Measurements from ENCODE around the gene ARMC3.
"Not testable (repeated sequence)": the region's sequence is repeated elsewhere in the genome, so short reads cannot be mapped to it uniquely, and the experiment has no call there.

Gene ARMC3

DNA sequence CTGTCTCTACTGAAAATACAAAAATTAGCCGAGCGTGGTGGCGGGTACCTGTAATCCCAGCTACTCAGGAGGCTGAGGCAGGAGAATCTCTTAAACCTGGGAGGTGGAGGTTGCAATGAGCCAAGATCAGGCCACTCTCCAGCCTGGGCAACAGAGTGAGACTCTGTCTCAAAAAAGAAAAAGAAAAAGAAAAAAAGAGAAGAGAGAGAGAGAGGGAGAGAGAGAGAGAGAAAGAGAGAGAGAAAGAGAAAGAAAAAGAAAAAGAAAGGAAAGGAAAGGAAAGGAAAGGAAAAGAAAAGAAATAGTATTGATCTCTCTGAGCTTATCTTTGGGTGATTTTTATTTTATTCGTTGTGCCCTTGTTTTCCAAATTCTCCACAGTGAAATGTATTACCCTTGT lies 1.2 kb downstream of the ARMC3 start:
- not testable (repeated sequence) for H3K4me1 ChIP-seq (ENCODE audit: control insufficient read depth, insufficient read depth, low read length); H3K9ac ChIP-seq (ENCODE audit: low read depth, low read length); H3K36me3 ChIP-seq (ENCODE audit: control insufficient read depth, insufficient read depth, low read length); H3K9me3 ChIP-seq (ENCODE audit: control insufficient read depth, insufficient read depth, low read length); H3K27ac ChIP-seq (ENCODE audit: low read depth, low read length); H3K4me3 ChIP-seq (ENCODE audit: low read depth, low read length)
- peaks cover 29% of the 10 kb centered on the region for H3K27me3 ChIP-seq (ENCODE audit: control insufficient read depth, insufficient read depth, low read length)

DNA sequence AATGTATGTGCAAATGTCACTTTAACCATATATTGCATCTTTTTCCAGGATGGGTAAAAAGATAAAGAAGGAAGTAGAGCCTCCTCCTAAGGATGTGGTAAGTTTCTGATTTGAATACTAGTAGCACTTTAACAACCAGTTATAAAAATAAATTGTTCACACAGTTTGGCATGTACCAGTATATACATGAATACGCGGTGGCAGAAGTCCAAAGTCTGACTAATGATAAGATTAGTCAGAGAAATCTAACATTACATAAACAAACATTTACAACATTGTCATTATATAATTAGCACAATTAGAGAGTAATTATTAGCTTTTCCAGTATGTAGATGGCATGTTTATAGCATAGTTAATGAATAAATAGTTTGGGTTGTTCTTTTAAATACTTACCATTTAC lies 4.1 kb downstream of the ARMC3 start:
- Histone ChIP-seq H3K36me3 (ENCODE audit: control insufficient read depth, insufficient read depth, low read length) (no peaks in the 10 kb centered on the region), H3K9ac (ENCODE audit: low read depth, low read length) (no peak overlapping the region), H3K4me1 (ENCODE audit: control insufficient read depth, insufficient read depth, low read length) (peaks cover 9% of the 10 kb centered on the region), H3K9me3 (ENCODE audit: control insufficient read depth, insufficient read depth, low read length) (no peaks in the 10 kb centered on the region), H3K4me3 (ENCODE audit: low read depth, low read length) (no peak overlapping the region), H3K27ac (ENCODE audit: low read depth, low read length) (no peak overlapping the region), H3K27me3 (ENCODE audit: control insufficient read depth, insufficient read depth, low read length) (peaks cover 24% of the 10 kb centered on the region)

- Histone ChIP-seq H3K27me3 (ENCODE audit: control insufficient read depth, insufficient read depth, low read length) (peaks cover 16% of the 10 kb centered on the region), H3K36me3 (ENCODE audit: control insufficient read depth, insufficient read depth, low read length) (no peaks in the 10 kb centered on the region), H3K4me1 (ENCODE audit: control insufficient read depth, insufficient read depth, low read length) (peaks cover 6% of the 10 kb centered on the region), H3K4me3 (ENCODE audit: low read depth, low read length) (no peak overlapping the region), H3K27ac (ENCODE audit: low read depth, low read length) (no peak overlapping the region), H3K9me3 (ENCODE audit: control insufficient read depth, insufficient read depth, low read length) (no peaks in the 10 kb centered on the region), H3K9ac (ENCODE audit: low read depth, low read length) (no peak overlapping the region)
Observed at GRCh38 chr10:22932626-22933370, 4.9 kb downstream of the ARMC3 start.

DNA sequence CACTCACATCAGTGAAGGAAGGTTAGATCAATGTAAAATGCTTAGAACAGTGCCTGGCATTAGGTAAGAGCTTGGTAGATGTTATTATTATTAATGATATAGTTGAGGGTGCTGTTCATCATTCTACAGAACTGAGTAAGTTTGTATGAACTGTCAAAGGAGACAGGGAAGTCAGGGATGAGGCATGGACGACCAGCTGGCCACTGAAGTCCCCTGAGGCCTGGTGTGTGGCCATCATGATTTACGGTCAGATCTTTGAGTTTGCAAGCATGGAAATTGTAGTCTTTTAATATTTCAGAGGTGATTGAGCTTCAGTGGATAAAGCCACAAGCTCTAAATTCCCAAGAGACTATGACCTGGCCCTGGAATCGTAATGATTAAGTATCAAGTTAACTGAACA lies 6.9 kb downstream of the ARMC3 start:
- Histone ChIP-seq H3K27ac (ENCODE audit: low read depth, low read length) (no peak overlapping the region), H3K36me3 (ENCODE audit: control insufficient read depth, insufficient read depth, low read length) (no peaks in the 10 kb centered on the region), H3K9ac (ENCODE audit: low read depth, low read length) (no peak overlapping the region), H3K9me3 (ENCODE audit: control insufficient read depth, insufficient read depth, low read length) (no peaks in the 10 kb centered on the region), H3K27me3 (ENCODE audit: control insufficient read depth, insufficient read depth, low read length) (peaks cover 3% of the 10 kb centered on the region; the same call in 1 of the 2 replicates), H3K4me3 (ENCODE audit: low read depth, low read length) (no peak overlapping the region), H3K4me1 (ENCODE audit: control insufficient read depth, insufficient read depth, low read length) (peaks cover 6% of the 10 kb centered on the region)

GRCh38 chr10:22942437-22942836 lies 14.6 kb downstream of the ARMC3 start:
- Histone ChIP-seq H3K27ac (ENCODE audit: low read depth, low read length) (no peak overlapping the region), H3K4me3 (ENCODE audit: low read depth, low read length) (no peak overlapping the region), H3K36me3 (ENCODE audit: control insufficient read depth, insufficient read depth, low read length) (no peaks in the 10 kb centered on the region), H3K4me1 (ENCODE audit: control insufficient read depth, insufficient read depth, low read length) (no peaks in the 10 kb centered on the region), H3K9ac (ENCODE audit: low read depth, low read length) (no peak overlapping the region), H3K9me3 (ENCODE audit: control insufficient read depth, insufficient read depth, low read length) (no peaks in the 10 kb centered on the region), H3K27me3 (ENCODE audit: control insufficient read depth, insufficient read depth, low read length) (no peaks in the 10 kb centered on the region)

DNA sequence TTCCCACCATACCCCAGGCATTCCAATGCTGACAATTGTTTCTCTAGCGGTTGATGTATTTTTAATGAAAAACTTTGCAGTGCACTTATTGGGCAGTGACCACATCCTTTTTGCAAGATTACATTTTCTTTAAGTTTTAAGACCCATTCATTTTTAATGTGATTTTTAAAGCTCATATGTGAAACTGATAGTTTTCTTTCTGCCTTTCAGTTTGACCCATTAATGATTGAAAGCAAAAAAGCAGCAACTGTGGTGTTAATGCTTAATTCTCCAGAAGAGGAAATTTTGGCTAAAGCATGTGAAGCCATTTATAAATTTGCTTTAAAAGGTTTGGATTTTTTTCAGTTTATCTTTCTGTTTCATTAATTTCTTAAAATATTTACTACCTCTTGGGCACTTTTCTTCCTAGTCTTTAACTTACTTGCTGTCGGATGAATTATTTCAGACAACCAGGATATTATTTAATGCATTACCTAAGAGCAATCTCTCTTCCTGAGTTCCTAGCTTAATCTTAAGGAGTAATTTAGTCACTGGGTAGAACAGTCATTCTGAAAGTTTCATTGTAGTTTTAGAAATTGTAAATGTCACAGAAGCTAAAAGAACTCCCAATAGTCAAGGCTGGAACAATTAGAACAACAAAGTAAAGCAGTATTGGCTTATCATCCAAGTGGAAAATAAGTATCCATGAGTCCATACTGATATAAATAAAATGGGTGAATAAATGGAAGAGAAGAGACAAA lies 18.3 kb downstream of the ARMC3 start:
- H3K9me3 ChIP-seq (ENCODE audit: control insufficient read depth, insufficient read depth, low read length) = peaks cover 6% of the 10 kb centered on the region; the same call in 1 of the 2 replicates

GRCh38 chr10:22954970-22955369 lies 27.1 kb downstream of the ARMC3 start:
- Histone ChIP-seq H3K9me3 (ENCODE audit: control insufficient read depth, insufficient read depth, low read length) (no peaks in the 10 kb centered on the region), H3K4me3 (ENCODE audit: low read depth, low read length) (no peak overlapping the region), H3K27ac (ENCODE audit: low read depth, low read length) (no peak overlapping the region), H3K36me3 (ENCODE audit: control insufficient read depth, insufficient read depth, low read length) (no peaks in the 10 kb centered on the region), H3K4me1 (ENCODE audit: control insufficient read depth, insufficient read depth, low read length) (no peaks in the 10 kb centered on the region), H3K27me3 (ENCODE audit: control insufficient read depth, insufficient read depth, low read length) (no peaks in the 10 kb centered on the region), H3K9ac (ENCODE audit: low read depth, low read length) (no peak overlapping the region)

More for the DNA sequence above, 18.3 kb downstream of the ARMC3 start:
- Histone ChIP-seq H3K27me3 (ENCODE audit: control insufficient read depth, insufficient read depth, low read length) (no peaks in the 10 kb centered on the region), H3K27ac (ENCODE audit: low read depth, low read length) (no peak overlapping the region), H3K4me1 (ENCODE audit: control insufficient read depth, insufficient read depth, low read length) (no peaks in the 10 kb centered on the region), H3K4me3 (ENCODE audit: low read depth, low read length) (no peak overlapping the region), H3K36me3 (ENCODE audit: control insufficient read depth, insufficient read depth, low read length) (no peaks in the 10 kb centered on the region), H3K9ac (ENCODE audit: low read depth, low read length) (no peak overlapping the region)

DNA sequence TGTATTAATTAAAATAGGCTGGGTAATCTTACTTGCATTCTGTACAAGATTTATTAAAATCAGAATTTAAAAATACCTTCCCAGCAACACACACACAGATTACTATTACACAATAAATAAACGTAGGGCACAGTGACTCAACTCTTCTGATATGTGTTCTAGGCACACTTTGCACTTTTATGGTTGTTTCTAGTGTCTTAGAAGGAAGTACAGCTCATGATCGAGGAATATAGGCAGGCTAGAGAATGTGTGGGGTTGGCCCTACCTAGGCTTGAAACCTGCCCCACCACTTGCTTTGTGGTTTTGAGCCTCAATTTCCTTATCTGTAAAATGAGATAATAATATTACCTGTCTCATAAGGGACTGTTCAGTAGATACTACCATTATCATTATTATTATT lies 30.5 kb downstream of the ARMC3 start:
- Histone ChIP-seq H3K9me3 (ENCODE audit: control insufficient read depth, insufficient read depth, low read length) (no peaks in the 10 kb centered on the region), H3K4me3 (ENCODE audit: low read depth, low read length) (no peak overlapping the region), H3K9ac (ENCODE audit: low read depth, low read length) (no peak overlapping the region), H3K36me3 (ENCODE audit: control insufficient read depth, insufficient read depth, low read length) (no peaks in the 10 kb centered on the region), H3K27me3 (ENCODE audit: control insufficient read depth, insufficient read depth, low read length) (no peaks in the 10 kb centered on the region), H3K4me1 (ENCODE audit: control insufficient read depth, insufficient read depth, low read length) (no peaks in the 10 kb centered on the region), H3K27ac (ENCODE audit: low read depth, low read length) (no peak overlapping the region)

DNA sequence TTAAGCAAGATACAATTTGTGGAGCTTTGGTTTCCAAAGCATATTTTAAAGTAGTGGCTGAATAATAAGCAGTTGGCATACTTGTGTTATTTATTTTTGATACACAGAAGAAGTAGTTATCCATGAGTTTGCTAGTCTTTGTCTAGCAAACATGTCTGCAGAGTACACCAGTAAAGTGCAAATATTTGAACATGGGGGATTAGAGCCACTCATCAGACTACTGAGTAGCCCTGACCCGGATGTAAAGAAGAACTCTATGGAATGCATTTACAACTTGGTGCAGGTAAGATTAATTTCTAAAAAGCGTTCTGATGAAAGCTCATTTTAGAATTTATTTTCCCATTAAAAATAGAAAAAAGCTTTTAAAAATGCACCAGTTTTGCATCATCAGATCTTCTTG lies 31.4 kb downstream of the ARMC3 start:
- Histone ChIP-seq H3K27ac (ENCODE audit: low read depth, low read length) (no peak overlapping the region), H3K4me3 (ENCODE audit: low read depth, low read length) (no peak overlapping the region), H3K36me3 (ENCODE audit: control insufficient read depth, insufficient read depth, low read length) (no peaks in the 10 kb centered on the region), H3K27me3 (ENCODE audit: control insufficient read depth, insufficient read depth, low read length) (no peaks in the 10 kb centered on the region), H3K4me1 (ENCODE audit: control insufficient read depth, insufficient read depth, low read length) (no peaks in the 10 kb centered on the region), H3K9me3 (ENCODE audit: control insufficient read depth, insufficient read depth, low read length) (no peaks in the 10 kb centered on the region), H3K9ac (ENCODE audit: low read depth, low read length) (no peak overlapping the region)

DNA sequence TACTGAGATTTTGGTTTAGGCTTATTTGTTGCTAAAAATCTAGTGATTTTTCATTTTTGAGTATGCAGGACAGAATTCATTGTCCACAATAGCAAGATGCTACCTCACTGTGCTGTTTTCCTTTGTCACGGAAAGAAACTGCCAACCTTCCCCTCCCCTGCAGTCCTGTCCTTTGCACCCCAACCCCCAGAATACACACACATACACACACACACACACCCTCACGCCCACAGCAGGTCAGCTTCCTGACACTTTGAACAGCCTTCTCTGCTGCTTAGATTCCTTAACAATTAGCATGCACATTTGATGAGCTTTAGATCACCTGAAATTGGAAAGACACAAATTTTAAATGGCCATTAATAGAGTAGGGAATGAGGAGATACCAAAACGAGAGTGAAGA lies 32.1 kb downstream of the ARMC3 start:
- H3K9ac ChIP-seq (ENCODE audit: low read depth, low read length) = no peak overlapping the region
- H3K27me3 ChIP-seq (ENCODE audit: control insufficient read depth, insufficient read depth, low read length) = no peaks in the 10 kb centered on the region
- no peaks in the 10 kb centered on the region for H3K36me3 ChIP-seq (ENCODE audit: control insufficient read depth, insufficient read depth, low read length)
- H3K9me3 ChIP-seq (ENCODE audit: control insufficient read depth, insufficient read depth, low read length) = no peaks in the 10 kb centered on the region
- H3K27ac ChIP-seq (ENCODE audit: low read depth, low read length) = no peak overlapping the region
- H3K4me3 ChIP-seq (ENCODE audit: low read depth, low read length) = no peak overlapping the region
- no peaks in the 10 kb centered on the region for H3K4me1 ChIP-seq (ENCODE audit: control insufficient read depth, insufficient read depth, low read length)

DNA sequence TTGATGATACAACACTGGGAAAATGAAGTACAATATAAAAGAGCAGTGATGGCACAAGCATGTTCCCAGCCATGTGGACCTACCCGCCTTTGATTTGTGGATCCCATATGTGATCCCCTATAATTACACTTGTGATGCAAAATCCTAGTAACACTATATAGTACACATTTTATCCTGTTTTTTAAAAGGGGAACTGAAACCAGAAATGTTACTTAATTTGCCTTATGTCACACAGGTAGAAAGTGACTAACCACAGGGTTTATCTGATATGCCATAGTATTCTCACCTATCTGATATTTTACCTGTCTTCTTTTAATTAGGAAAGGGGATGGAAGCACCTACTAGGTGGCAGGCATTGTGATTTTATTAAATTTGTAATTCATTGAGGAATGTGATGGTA lies 35.0 kb downstream of the ARMC3 start:
- Histone ChIP-seq H3K4me3 (ENCODE audit: low read depth, low read length) (no peak overlapping the region), H3K27ac (ENCODE audit: low read depth, low read length) (no peak overlapping the region), H3K9ac (ENCODE audit: low read depth, low read length) (no peak overlapping the region), H3K36me3 (ENCODE audit: control insufficient read depth, insufficient read depth, low read length) (no peaks in the 10 kb centered on the region), H3K9me3 (ENCODE audit: control insufficient read depth, insufficient read depth, low read length) (no peaks in the 10 kb centered on the region), H3K27me3 (ENCODE audit: control insufficient read depth, insufficient read depth, low read length) (no peaks in the 10 kb centered on the region), H3K4me1 (ENCODE audit: control insufficient read depth, insufficient read depth, low read length) (no peaks in the 10 kb centered on the region)
